Erythroblast (primary cell): Measurements from ENCODE around the gene ADPRHL1.

ENCODE experiments used
- GATA1 ChIP-seq: IDR thresholded peaks from 2 replicates; pipeline ENCODE4 v1.6.1; 2011; ENCODE audit warnings: low read depth, mild to moderate bottlenecking, control low read depth, low read length, moderate library complexity
- POLR2A ChIP-seq: IDR thresholded peaks from 2 replicates; pipeline ENCODE4 v1.6.1; 2011; ENCODE audit warnings: mild to moderate bottlenecking, low read length

GRCh38 chr13:113350938-113351335, 102.4 kb downstream of the ADPRHL1 start:
- no peak for TF ChIP-seq POLR2A
- no peak for TF ChIP-seq GATA1
